Panc1 (cell line): Measurements from ENCODE around the gene TBX3.

Experiments
- POLR2AphosphoS5 ChIP-seq: IDR thresholded peaks from 2 replicates; pipeline ENCODE4 v1.6.1; 2012; ENCODE audit warnings: mild to moderate bottlenecking, low read depth, low read length, moderate library complexity
- REST ChIP-seq, 2 experiments: IDR thresholded peaks; 2 replicates each; pipeline ENCODE4 v1.6.1; 2011 to 2012; ENCODE audit warnings: low read depth in 2 of 2, control low read depth in 1 of 2, low read length in 1 of 2, mild to moderate bottlenecking in 1 of 2, moderate library complexity in 1 of 2; ENCODE audit not compliant: insufficient read depth in 1 of 2
- SIN3A ChIP-seq: IDR thresholded peaks from 2 replicates; pipeline ENCODE4 v1.6.1; 2012; ENCODE audit warnings: low read depth, mild to moderate bottlenecking, low read length, moderate library complexity, borderline replicate concordance; ENCODE audit not compliant: insufficient read depth
- TCF7L2 ChIP-seq: IDR thresholded peaks from 2 replicates; pipeline ENCODE4 v1.6.1; 2011; ENCODE audit warnings: mild to moderate bottlenecking, low read depth, low read length, inconsistent platforms
- TF ChIP-seq, protein P1 (sequence below): fragments of 450-650 bp; IDR thresholded peaks from 2 replicates; pipeline ENCODE4 v1.5.1; 2017; ENCODE audit warnings: mild to moderate bottlenecking

- TF ChIP-seq, protein P1, sequence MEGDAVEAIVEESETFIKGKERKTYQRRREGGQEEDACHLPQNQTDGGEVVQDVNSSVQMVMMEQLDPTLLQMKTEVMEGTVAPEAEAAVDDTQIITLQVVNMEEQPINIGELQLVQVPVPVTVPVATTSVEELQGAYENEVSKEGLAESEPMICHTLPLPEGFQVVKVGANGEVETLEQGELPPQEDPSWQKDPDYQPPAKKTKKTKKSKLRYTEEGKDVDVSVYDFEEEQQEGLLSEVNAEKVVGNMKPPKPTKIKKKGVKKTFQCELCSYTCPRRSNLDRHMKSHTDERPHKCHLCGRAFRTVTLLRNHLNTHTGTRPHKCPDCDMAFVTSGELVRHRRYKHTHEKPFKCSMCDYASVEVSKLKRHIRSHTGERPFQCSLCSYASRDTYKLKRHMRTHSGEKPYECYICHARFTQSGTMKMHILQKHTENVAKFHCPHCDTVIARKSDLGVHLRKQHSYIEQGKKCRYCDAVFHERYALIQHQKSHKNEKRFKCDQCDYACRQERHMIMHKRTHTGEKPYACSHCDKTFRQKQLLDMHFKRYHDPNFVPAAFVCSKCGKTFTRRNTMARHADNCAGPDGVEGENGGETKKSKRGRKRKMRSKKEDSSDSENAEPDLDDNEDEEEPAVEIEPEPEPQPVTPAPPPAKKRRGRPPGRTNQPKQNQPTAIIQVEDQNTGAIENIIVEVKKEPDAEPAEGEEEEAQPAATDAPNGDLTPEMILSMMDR, result no peak
- TF ChIP-seq SIN3A (no peak), POLR2AphosphoS5 (no peak), TCF7L2 (no peak), REST (IDR thresholded peaks at IDR 0.05; ENCODE audit: insufficient read depth in 1 of 2, low read depth in 2 of 2, low read length in 1 of 2) (no peak)
These were observed 9.6 kb upstream of the TBX3 start for GRCh38 chr12:114693532-114693931.
